Measurements from ENCODE around the gene DCST2.

DCST2 gene

DNA sequence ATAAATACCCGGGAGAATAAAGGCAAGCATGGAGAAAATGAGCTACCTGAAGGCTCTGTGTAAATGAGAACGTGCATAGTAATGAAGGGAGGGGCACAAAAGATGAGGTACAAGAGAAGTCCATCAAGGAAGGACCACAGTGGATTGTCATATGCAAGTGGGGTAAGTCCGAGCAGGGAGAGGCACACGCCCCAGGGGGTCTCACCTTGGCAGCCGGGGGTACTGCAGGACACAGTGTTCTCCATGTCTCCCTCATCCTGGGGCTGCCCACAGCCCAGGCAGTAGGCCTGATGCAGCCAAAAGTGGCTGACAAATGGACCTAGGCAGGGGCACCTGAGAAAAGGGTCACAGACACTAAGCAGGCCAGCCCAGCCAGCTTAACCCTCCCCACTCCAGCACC lies 10.0 kb downstream of the DCST2 start:
- no peak for ATAC-seq

DNA sequence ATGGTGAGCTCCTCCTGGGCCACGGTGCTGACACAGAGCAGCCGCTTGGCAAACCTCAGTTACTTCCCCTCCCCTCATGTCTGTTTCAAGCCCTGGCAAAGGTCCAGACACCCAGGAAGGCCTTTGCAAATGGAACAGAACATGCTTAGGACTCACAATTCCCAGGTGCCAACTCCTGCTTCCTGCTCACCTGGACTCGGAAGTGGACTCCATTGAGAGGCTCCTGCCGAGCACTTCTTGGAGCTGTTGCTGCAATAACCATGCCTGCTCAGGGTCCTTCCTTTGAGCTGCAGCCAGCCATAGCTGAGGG lies 10.7 kb downstream of the DCST2 start:
- no peak for ATAC-seq

GRCh38 chr1:155022136-155022926 lies 11.2 kb downstream of the DCST2 start:
- ATAC-seq = no peak

GRCh38 chr1:155019377-155020245 lies 14.0 kb downstream of the DCST2 start:
- ATAC-seq = no peak

DNA sequence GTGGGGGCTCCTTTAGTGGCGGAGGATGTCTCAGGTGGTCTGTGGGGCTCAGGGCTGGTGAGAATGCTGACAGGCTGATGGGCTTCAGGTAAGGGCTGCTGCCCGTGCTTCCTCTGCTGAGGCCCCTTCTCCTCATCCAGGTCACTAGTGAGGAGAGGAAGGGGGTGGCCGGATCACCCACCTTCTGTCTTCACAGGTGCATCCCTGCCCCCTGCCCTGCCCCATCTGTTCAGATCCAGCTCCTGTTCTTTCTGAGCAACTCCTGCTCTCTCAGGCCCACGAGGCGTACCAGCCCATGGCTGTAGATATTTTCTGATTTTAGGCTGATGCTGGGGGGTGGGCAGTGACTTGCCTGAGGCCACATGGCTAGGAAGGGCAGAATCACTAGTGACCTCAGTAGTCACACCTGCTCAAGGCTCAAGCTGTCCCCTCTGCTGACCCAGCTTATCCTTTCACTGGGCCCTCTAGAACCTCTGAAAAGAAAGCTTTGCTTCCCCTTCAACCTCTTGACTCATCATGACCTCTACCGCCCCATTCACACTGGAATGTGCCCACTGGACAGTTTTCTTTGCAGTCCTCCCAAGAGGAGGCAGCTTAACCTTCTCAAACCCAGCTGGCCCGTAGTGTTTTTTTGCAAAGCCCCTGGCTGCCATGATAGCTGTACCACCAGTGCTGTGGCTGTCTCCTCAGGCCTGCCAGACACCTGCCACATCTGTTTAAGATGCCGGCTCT lies 14.8 kb downstream of the DCST2 start:
- ATAC-seq = no peak

DNA sequence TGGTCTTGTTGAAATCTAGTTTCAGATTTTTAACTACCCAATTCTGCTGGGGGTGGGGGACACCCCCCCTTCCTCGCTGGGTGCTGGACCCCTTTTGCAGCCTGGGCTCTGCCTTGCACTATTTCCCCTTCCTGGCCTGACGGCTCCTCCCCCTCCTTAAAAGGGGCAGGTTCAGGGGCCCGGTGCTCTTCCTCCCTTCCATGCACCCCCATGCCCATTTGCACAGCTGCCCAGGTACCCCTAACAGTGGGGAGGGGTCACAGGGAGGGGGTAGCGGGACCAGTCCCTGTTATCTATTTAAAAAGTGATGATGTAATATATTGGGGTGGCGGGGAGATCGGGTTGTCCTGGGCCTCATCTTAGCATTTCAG lies 15.7 kb downstream of the DCST2 start:
- ATAC-seq = no peak

DNA sequence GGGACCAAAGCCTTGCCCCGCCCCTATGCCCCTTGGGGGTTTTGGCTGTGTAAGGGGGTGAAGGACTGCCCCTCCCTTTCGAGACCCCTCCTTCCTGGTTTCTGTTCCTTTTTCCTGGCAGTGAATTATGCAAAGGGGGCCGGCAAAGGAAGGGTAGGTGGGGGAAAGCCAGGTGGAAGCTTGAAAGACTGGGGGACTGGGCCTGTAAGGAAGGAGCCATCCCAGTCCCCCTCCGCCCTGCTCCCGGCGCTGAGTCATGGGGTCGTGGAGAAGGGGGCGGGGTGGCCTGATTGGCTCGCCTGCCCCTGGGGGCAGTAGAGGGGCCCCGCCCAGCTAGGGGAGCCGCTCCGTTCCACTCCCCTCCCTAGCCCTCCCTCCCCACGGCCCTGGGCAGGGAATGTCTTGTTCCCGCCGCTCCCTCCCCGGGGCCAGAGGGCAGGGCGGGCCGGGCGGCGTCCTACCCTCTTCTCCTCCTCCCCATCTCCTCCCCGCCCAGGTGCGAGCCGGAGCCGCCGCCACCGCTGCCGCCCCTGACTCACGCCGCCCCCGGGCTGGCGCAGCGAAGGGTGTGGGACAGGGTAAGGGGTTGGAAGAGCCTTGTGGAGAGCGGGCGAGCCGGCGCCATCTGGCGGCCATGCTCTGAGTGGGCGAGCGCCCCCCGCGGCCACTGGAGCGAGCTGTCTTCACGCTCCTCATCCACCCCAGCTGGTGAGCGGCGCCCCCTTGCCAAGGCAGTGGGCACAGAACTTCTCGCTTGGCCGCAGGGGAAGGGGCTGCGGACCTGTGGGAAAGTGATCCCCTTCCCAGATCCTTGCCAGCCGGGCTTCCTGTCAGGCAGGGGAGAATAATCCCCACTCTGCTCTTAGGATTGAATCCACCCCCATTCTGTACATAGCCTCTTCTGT lies 16.3 kb downstream of the DCST2 start:
- peak; percentile 94 to 96 for ATAC-seq

DNA sequence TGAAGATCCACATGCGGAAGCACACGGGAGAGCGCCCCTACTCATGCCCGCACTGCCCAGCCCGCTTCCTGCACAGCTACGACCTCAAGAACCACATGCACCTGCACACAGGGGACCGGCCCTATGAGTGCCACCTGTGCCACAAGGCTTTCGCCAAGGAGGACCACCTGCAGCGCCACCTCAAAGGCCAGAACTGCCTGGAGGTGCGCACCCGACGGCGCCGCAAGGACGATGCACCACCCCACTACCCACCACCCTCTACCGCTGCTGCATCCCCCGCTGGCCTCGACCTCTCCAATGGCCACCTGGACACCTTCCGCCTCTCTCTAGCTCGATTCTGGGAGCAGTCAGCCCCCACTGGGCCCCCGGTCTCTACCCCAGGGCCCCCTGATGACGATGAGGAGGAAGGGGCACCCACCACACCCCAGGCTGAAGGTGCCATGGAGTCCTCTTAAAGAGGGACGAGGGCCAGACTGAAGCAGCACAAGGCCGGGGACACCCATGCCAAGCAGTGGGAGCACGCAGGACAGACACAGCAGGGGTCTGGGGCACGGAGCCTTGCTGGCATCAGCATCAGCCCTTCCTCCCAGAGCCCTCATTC lies 17.2 kb downstream of the DCST2 start:
- ATAC-seq = no peak

DNA sequence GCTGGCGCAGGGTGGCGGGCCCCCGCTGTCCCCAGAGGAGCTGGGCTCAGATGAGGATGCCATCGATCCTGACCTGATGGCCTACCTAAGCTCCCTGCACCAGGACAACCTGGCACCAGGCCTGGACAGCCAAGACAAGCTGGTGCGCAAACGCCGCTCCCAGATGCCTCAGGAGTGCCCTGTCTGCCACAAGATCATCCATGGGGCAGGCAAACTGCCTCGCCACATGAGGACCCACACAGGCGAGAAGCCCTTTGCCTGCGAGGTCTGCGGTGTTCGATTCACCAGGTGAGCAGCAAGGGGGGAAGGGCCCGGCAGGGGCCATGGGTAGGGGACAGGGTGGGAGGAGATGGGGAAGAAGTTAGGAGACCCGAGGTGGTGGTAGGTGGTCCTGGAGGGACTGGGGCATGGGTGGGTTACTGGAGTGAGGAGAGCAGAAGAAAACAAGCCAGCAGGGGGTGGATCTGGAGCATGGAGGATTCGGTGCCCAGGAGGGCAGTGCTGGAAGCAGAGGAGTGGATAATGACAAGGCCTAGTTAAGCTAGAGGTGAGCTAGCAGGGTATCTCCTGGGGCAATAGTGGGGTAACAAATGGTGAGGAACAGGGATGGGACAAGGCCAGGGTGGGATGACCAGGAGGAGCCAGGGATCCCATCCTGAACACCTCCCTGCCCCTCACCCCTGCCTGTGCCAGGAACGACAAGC lies 17.9 kb downstream of the DCST2 start:
- ATAC-seq = no peak

GRCh38 chr1:155014709-155015508 lies 18.7 kb downstream of the DCST2 start:
- no peak for ATAC-seq

- ATAC-seq = no peak
Measured at GRCh38 chr1:155013632-155014031, 19.9 kb downstream of the DCST2 start.

GRCh38 chr1:155012776-155013602 lies 20.6 kb downstream of the DCST2 start:
- no peak for ATAC-seq

DNA sequence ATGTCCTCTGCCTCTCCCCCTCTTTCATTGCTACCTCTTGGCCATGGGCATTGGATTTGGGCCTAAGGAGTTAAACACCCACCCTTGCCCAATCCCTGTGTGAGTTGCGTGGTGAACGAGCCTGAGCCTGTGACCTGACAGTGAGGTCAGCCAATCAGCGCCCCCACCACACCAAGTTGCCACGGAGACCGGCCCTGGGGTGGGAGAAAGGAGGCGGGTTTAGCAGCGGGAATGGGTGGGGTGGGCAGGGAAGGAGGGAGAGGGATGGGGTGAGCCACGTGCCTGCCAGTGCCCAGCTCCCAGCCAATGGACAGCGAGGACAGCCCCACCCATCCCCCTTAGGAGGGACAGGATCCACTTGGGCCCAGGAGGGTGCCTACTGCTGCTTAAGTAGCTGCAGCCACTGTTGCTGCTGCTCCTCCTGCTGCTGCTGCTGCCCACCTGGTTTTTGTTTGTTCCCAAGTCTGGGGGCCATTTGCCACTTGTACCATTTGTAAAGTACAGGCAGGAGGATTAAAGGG lies 21.5 kb downstream of the DCST2 start:
- ATAC-seq = no peak

DNA sequence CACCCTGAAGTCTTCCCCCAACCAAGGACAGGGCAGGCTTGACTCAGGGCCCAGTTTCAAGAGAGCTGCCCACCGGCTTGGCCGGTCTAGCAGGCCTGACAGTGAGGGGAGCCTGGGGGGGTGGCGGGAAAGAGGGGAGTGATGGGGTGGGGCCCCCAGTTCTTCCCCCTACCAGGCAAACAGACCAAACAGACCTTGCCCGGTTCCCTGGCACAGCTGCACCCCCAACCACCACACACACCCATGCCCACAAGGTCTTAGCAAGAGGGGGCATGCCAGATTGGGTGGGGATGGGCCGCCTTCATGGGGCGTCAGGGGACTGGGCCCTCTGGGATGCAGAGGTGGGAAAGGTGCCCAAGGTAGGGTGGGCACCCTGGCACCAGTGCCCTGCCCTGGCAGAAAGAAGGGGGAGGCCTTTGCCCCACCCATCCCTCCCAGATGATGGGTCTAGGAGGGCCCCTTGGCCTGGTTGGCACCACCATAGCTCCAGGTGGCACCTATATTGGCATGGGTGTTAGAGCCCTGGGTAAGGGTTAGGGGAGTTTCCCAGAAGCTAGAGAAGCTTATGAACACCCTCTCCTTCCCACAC lies 22.1 kb downstream of the DCST2 start:
- ATAC-seq = no peak

DNA sequence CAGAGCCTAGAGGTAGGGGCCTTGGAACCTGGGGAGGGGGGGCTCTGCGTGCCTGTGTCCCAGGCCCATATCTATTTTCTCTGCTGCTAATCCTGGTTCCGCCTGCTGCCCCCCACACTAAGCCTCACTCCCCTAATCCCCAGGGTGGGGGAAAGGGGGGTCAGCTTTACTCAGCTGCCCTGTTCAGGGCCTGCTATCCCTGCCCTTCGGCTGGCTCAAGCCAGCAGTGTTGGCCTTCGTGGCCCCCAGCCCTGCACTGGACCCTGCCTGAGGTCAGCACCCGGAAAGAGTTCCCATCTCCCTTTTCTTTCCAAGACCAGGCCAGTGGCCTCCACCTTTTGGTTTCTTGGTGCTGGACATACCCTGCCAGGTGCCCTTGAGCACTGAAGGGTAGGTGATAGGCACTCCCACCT lies 22.6 kb downstream of the DCST2 start:
- ATAC-seq = no peak

- ATAC-seq = no peak
Measured at GRCh38 chr1:155010211-155010918, 23.2 kb downstream of the DCST2 start.

DNA sequence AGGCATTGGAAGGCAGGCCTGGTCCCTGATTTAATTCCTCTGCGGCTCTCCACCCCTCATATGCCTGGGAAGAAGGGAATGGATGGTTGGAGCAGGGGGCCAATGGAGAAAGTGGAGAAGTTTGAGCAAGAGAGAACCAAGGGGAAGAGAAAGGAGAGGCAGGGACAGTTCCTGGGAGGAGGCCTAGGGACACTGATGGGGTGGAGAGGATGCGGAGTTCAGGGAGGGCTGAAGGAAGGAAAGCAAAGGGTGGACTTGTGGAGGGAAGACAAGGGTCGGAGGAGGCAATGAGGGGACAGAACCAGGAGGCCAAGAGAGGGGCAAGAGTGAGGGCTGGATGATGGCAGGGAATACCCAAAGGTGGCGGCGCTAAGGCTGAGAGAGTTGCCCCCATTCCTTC lies 23.8 kb downstream of the DCST2 start:
- ATAC-seq = no peak

GRCh38 chr1:155009221-155009711 lies 24.3 kb downstream of the DCST2 start:
- no peak for ATAC-seq
